ENCODE measurements around the gene FOXE3. TPM values are rescaled to one million over a fixed set of nuclear protein-coding genes. Genes with fewer than 3 reads are reported as not detected.

The FOXE3 gene
- total and polyA plus RNA-seq, 9 of the 15 experiments (the other 6 are each of a cell fraction or from before 2014, with no cell fraction given), result not detected

DNA sequence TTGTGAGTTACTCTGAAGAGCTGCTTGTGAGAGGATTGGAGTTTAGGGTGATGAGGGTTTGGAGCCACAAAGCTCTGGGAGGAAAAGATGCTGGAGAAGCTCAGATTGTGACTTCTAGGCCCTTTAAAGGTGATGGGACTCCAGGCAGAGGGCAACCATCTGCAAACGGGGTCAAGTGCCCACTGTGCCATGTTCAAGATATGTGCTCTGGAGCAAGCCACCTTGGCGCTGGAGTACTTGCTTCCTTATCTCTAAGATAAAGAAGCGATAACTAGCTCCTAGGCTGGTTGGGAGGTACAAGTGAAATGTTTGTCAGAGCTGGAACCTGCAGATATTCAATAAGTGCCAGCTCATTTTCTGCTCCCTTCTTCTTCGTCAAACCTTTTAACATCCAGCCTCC, 14.3 kb upstream of the FOXE3 start (continued):
- TF ChIP-seq HCFC1 (IDR thresholded peaks at IDR 0.05; ENCODE audit: low read depth, low read length) (no peak), GATAD2A (IDR thresholded peaks at IDR 0.05) (no peak), ZNF140 (CRISPR knock-in tag; IDR thresholded peaks at IDR 0.05) (no peak), GATA2 (CRISPR knock-in tag; IDR thresholded peaks at IDR 0.05) (no peak)

DNA sequence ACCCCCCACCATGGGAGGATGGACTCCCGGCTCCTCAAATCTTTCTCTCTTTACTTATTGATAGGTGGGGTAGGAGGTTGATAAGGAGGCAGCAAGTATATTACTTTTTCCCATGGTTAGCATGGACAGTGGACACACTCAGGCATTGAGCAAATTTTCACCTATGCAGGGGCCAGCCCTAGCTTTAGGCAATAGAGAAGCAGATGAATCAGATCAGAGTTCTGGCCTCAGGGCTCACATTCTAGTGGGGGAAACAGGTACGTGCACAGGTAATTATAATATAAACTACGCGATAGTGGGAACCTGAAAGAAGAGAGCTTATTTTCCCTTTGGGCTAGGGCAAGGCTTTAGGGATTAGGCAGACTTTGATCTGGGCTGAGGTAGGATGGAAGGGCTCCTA, 13.5 kb upstream of the FOXE3 start:
- no peak for TF ChIP-seq SNIP1 (IDR thresholded peaks at IDR 0.05; ENCODE audit: low read depth)
- no peaks in the 10 kb centered on the region for H3K36me3 ChIP-seq (ENCODE audit: control insufficient read depth, insufficient read depth, low read length)
- FAIRE-seq (no peak), DNase-seq (ENCODE audit: extremely low read depth in 1 of 4, low spot score in 3 of 4) (no peak), ATAC-seq (no peak)
- no peak overlapping the region for H2AFZ ChIP-seq (ENCODE audit: low read depth, low read length)
- H3K9me3 ChIP-seq (replicated peaks; ENCODE audit: control insufficient read depth, insufficient read depth, low read depth, low read length), result no peaks in the 10 kb centered on the region
- no peak overlapping the region for H3K9ac ChIP-seq (ENCODE audit: insufficient read depth in 1 of 2, low read depth in 2 of 2, low read length in 2 of 2)
- WGBS (ENCODE audit: insufficient coverage, low coverage, missing lambda C conversion rate), result 10% methylated on average over 4 of the region's 4 CpGs
- H3K9me1 ChIP-seq (ENCODE audit: control insufficient read depth, insufficient read depth, low read length), result no peaks in the 10 kb centered on the region
- ChIA-PET POLR2A (interaction anchor here (1.0 to 1.6 kb wide), 3 partner anchors 10 to 12 kb away, joined by 4 to 7 read pairs (median 5); no protein-coding TSS in a partner anchor), CTCF (ENCODE audit: low intra/inter-chr PET ratio) (no interaction called here)
- H3K27me3 ChIP-seq (ENCODE audit: control insufficient read depth in 2 of 2, insufficient read depth in 2 of 2, low read length in 2 of 2), result peaks cover 44 to 65% of the 10 kb centered on the region in 2 experiments
- in situ Hi-C loops (cut with MboI), result no loop called here
- BruUV-seq (replicated peaks), result no TSS peak
- H3K4me2 ChIP-seq (ENCODE audit: insufficient read depth, low read length), result no peak overlapping the region
- no peak overlapping the region for H3K27ac ChIP-seq (ENCODE audit: extremely low read depth, low read depth, low read length)
- H3K4me1 ChIP-seq (replicated peaks in 1 of 2; ENCODE audit: control insufficient read depth in 2 of 2, insufficient read depth in 2 of 2, low read length in 2 of 2), result no peaks in the 10 kb centered on the region
- no peaks in the 10 kb centered on the region for H3K79me2 ChIP-seq (ENCODE audit: control insufficient read depth, insufficient read depth, low read length)
- H3K4me3 ChIP-seq, result no peak overlapping the region
- no peaks in the 10 kb centered on the region for H4K20me1 ChIP-seq (replicated peaks; ENCODE audit: control insufficient read depth, insufficient read depth, low read length)
- intact Hi-C loops (cut with micrococcal nuclease), result no loop called here

Measured in K562 (cell line).